ENCODE data around the gene DCBLD1.

- TF ChIP-seq CTCF (IDR thresholded peaks at IDR 0.05) (no peak), ZFX (IDR thresholded peaks at IDR 0.05; ENCODE audit: borderline replicate concordance) (no peak)
These were observed 85.8 kb downstream of the DCBLD1 start for GRCh38 chr6:117568247-117568646.
